SU-DHL-6 (cell line): ENCODE measurements around the gene OTUD4.

ENCODE experiments used
- H2AFZ ChIP-seq: fragments of 200-600 bp; sonication (generic); 2 replicates; pipeline ENCODE4 v1.6.1; 2014; ENCODE audit warnings: low read depth, mild to moderate bottlenecking, moderate library complexity, mixed read lengths, antibody characterized with exemption, low read length; ENCODE audit not compliant: severe bottlenecking
- H3F3A ChIP-seq: fragments of 200-600 bp; shearing (Covaris generic); 2 replicates; pipeline ENCODE4 v1.6.0; 2016; ENCODE audit warnings: antibody characterized with exemption, mild to moderate bottlenecking; ENCODE audit not compliant: insufficient read depth
- H3K27ac ChIP-seq: fragments of 200-600 bp; sonication (generic); 2 replicates; pipeline ENCODE4 v1.5.1; 2016; ENCODE audit warnings: low read depth, mild to moderate bottlenecking, low read length, moderate library complexity, mixed read lengths
- H3K27me3 ChIP-seq: fragments of 200-600 bp; sonication (generic), shearing (Covaris generic); 2 replicates; pipeline ENCODE4 v1.6.0; 2014; ENCODE audit warnings: mild to moderate bottlenecking, low read length
- H3K36me3 ChIP-seq: fragments of 200-600 bp; sonication (generic); 2 replicates; pipeline ENCODE4 v1.6.1; 2014; ENCODE audit warnings: mild to moderate bottlenecking, low read length, mixed read lengths
- H3K4me2 ChIP-seq: fragments of 300-600, 200-600 bp; shearing (Covaris generic), sonication (generic); 2 replicates; pipeline ENCODE4 v1.6.0; 2014; ENCODE audit warnings: low read length, low read depth, mild to moderate bottlenecking; ENCODE audit not compliant: poor library complexity, severe bottlenecking
- H3K4me3 ChIP-seq: fragments of 200-600 bp; sonication (generic); 2 replicates; pipeline ENCODE4 v1.5.1; 2014; ENCODE audit warnings: antibody characterized with exemption, low read length, mild to moderate bottlenecking, mixed read lengths; ENCODE audit not compliant: insufficient read depth, poor library complexity, severe bottlenecking
- H3K79me2 ChIP-seq: fragments of 200-600 bp; sonication (generic); 2 replicates; pipeline ENCODE4 v1.6.1; 2014; ENCODE audit warnings: mild to moderate bottlenecking, low read length, moderate library complexity; ENCODE audit not compliant: insufficient read depth
- H3K9ac ChIP-seq: fragments of 200-600 bp; sonication (generic); 2 replicates; pipeline ENCODE4 v1.7.0; 2014; ENCODE audit warnings: mild to moderate bottlenecking, low read length
- H3K9me2 ChIP-seq: fragments of 200-600 bp; sonication (generic); replicated peaks from 2 replicates; pipeline ENCODE4 v1.6.1; 2014; ENCODE audit warnings: low read length; ENCODE audit not compliant: insufficient read depth
- H3K9me3 ChIP-seq: fragments of 200-600 bp; sonication (generic); 2 replicates; pipeline ENCODE4 v1.6.1; 2014; ENCODE audit warnings: low read length, mixed read lengths; ENCODE audit not compliant: insufficient read depth
- H4K20me1 ChIP-seq: fragments of 200-600 bp; sonication (generic); 2 replicates; pipeline ENCODE4 v1.6.1; 2014; ENCODE audit warnings: low read depth, mild to moderate bottlenecking, antibody characterized with exemption, low read length, moderate library complexity, mixed read lengths
- EZH2phosphoT487 ChIP-seq: fragments of 200-600 bp; sonication (generic), shearing (Covaris generic); conservative IDR thresholded peaks from 2 replicates; pipeline ENCODE4 v1.6.1; 2018; ENCODE audit warnings: mild to moderate bottlenecking, antibody characterized with exemption, low read length, moderate library complexity, mixed read lengths
- TF ChIP-seq, protein P1 (sequence below): fragments of 200-600 bp; sonication (generic); IDR thresholded peaks from one replicate; pipeline ENCODE4 v1.5.1; 2017; ENCODE audit warnings: antibody characterized with exemption, mild to moderate bottlenecking, low read length, moderate library complexity; ENCODE audit not compliant: insufficient read depth, poor library complexity, severe bottlenecking

Gene OTUD4

DNA sequence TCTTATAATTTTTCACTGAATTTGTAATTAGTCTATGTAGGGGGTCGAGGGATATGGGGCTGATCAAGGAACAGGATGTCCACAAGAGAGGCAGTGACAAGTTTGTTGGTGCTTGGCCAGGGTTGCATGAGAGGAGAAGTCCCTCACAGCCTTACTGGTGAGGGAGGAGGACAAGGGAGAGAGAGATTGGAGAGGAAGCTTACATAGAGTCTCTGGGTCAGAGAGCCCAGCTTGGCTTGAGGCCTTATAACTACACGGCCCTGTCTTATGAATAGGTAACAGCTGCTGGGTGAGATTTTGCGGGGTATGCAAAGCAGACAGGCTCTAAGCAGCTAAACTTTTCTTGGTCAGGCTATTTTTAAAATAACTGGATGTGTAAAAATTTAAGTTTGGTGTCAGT, 37.9 kb upstream of the OTUD4 start:
- Histone ChIP-seq H3K4me3 (no peak overlapping the region), H3K4me2 (no peak overlapping the region)
- TF ChIP-seq EZH2phosphoT487, result no peak
- TF ChIP-seq, protein P1, sequence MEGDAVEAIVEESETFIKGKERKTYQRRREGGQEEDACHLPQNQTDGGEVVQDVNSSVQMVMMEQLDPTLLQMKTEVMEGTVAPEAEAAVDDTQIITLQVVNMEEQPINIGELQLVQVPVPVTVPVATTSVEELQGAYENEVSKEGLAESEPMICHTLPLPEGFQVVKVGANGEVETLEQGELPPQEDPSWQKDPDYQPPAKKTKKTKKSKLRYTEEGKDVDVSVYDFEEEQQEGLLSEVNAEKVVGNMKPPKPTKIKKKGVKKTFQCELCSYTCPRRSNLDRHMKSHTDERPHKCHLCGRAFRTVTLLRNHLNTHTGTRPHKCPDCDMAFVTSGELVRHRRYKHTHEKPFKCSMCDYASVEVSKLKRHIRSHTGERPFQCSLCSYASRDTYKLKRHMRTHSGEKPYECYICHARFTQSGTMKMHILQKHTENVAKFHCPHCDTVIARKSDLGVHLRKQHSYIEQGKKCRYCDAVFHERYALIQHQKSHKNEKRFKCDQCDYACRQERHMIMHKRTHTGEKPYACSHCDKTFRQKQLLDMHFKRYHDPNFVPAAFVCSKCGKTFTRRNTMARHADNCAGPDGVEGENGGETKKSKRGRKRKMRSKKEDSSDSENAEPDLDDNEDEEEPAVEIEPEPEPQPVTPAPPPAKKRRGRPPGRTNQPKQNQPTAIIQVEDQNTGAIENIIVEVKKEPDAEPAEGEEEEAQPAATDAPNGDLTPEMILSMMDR, result no peak

DNA sequence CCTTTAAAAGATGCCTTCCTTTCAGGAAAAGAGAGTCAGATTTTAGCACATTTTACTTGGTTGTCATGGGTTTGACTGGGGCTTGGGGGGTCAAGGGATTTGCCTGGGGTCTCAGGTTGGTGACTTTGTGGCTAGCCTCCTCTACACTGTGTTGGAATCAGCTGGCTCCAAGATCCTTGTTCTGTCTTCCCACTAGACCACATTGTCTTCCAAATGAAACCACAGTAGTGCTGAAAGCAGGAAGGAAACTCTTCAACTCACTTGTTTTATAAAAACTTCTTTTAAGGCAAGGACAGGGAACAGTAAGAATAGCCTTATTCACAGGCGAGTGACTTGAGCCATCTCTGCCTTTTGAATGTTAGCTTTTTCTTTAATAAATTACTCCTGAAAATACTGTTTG, 37.0 kb upstream of the OTUD4 start:
- Histone ChIP-seq H3K4me2 (no peak overlapping the region), H3K36me3 (no peaks in the 10 kb centered on the region), H3K9me2 (no peaks in the 10 kb centered on the region), H3F3A (no peaks in the 10 kb centered on the region), H3K27ac (no peak overlapping the region), H3K9me3 (no peaks in the 10 kb centered on the region), H4K20me1 (no peaks in the 10 kb centered on the region), H3K27me3 (no peaks in the 10 kb centered on the region), H3K4me3 (no peak overlapping the region), H3K9ac (no peak overlapping the region), H3K79me2 (no peaks in the 10 kb centered on the region), H2AFZ (no peak overlapping the region)
- TF ChIP-seq, protein P1, result no peak
- TF ChIP-seq EZH2phosphoT487, result no peak

More for the DNA sequence above, 37.9 kb upstream of the OTUD4 start:
- Histone ChIP-seq H3K27me3 (no peaks in the 10 kb centered on the region), H3K27ac (no peak overlapping the region), H3F3A (no peaks in the 10 kb centered on the region), H4K20me1 (no peaks in the 10 kb centered on the region), H2AFZ (no peak overlapping the region), H3K9me2 (no peaks in the 10 kb centered on the region), H3K36me3 (no peaks in the 10 kb centered on the region), H3K9ac (no peak overlapping the region), H3K9me3 (no peaks in the 10 kb centered on the region), H3K79me2 (no peaks in the 10 kb centered on the region)

DNA sequence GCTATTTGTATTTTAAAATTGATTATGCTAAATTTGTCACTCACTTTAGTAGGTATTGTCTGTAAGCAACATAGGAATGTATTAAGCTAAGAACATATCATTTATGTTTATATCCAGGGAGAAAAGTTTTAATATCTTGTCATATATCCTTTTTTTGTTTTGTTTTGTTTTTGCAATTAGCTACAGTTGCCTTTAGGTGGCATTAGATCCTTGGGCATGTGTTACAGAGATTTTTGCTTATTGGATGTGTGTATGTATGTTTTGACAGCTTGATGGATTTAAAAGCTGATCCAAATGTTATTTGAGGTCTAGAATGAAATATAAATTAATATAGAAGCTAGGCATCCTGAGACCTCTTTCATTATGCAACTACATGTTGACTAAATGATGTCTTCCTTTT, 36.1 kb upstream of the OTUD4 start:
- Histone ChIP-seq H2AFZ (no peak overlapping the region), H3K36me3 (no peaks in the 10 kb centered on the region), H3K79me2 (no peaks in the 10 kb centered on the region), H3K4me3 (no peak overlapping the region), H3K9ac (no peak overlapping the region), H3K9me3 (no peaks in the 10 kb centered on the region), H4K20me1 (no peaks in the 10 kb centered on the region), H3F3A (no peaks in the 10 kb centered on the region), H3K27ac (no peak overlapping the region), H3K27me3 (no peaks in the 10 kb centered on the region), H3K9me2 (no peaks in the 10 kb centered on the region), H3K4me2 (no peak overlapping the region)
- TF ChIP-seq EZH2phosphoT487, result no peak
- TF ChIP-seq, protein P1, result peak; percentile 50
